A549 (cell line): ENCODE measurements around the gene SEPTIN3. TPM values are rescaled to one million over a fixed set of nuclear protein-coding genes. Genes with fewer than 3 reads are reported as not detected.

Source experiments
- ATAC-seq, 2 experiments: fragments of 200-7000 bp in 1 of 2; fragments of >200 bp in 1 of 2; cut with Nextera tagmentation in 1 of 2; cut with Tn5 transposase in 1 of 2; 3 replicates each; pipeline versions ENCODE4 v1.8.0 to v1.9.1; 2018 to 2020; ENCODE audit warnings: mild to moderate bottlenecking in 1 of 2, moderate library complexity in 1 of 2
- CTCF ChIA-PET: fragments of 300-600 bp; sonication (Branson Sonifier 250); formaldehyde crosslinking; extraction: SDS; loops from one replicate; lab custom pipeline; 2021; ENCODE audit warnings: antibody characterized with exemption, inconsistent platforms; lab: Yijun Ruan, JAX
- POLR2A ChIA-PET: fragments of 350-600 bp; formaldehyde crosslinking; extraction: SDS; loops from one replicate; lab custom pipeline; 2021; ENCODE audit warnings: antibody characterized with exemption, inconsistent platforms; lab: Yijun Ruan, JAX
- DNase-seq, 2 experiments: peaks; one replicate each; pipeline versions ENCODE4 v3.0.0 to v3.0.0-alpha.2; 2011 to 2016; ENCODE audit warnings: low read depth in 1 of 2, low spot score in 1 of 2
- FAIRE-seq: peaks from 2 replicates; lab custom pipeline; 2011; peaks lifted over from hg19 to GRCh38; lab: Jason Lieb, UNC
- H3K27ac ChIP-seq, 2 experiments: fragments of >200 bp; sonication (Bioruptor Twin); formaldehyde crosslinking; 3 replicates each; pipeline ENCODE4 v1.5.1; 2016 to 2017
- H3K4me1 ChIP-seq: fragments of >200 bp; sonication (Bioruptor Twin); formaldehyde crosslinking; 3 replicates; pipeline ENCODE4 v1.6.1; 2016
- H3K4me2 ChIP-seq: fragments of >200 bp; sonication (Bioruptor Twin); formaldehyde crosslinking; 3 replicates; pipeline ENCODE4 v1.6.1; 2016
- H3K4me3 ChIP-seq: fragments of >200 bp; sonication (Bioruptor Twin); formaldehyde crosslinking; 3 replicates; pipeline ENCODE4 v1.5.1; 2016
- H3K9me3 ChIP-seq: fragments of >200 bp; sonication (Bioruptor Twin); formaldehyde crosslinking; 3 replicates; pipeline ENCODE4 v1.6.1; 2016
- CBX2 ChIP-seq: fragments of 200-600 bp; sonication (generic); IDR thresholded peaks from 2 replicates; pipeline ENCODE4 v1.6.1; 2016; ENCODE audit warnings: low read depth, mild to moderate bottlenecking, borderline replicate concordance
- CBX8 ChIP-seq: fragments of 200-600 bp; sonication (generic); IDR thresholded peaks from 2 replicates; pipeline ENCODE4 v1.6.1; 2016
- CHD2 ChIP-seq: fragments of 150-350 bp; IDR thresholded peaks from 2 replicates; pipeline ENCODE4 v1.6.1; 2014; ENCODE audit warnings: low read length; ENCODE audit not compliant: partially characterized antibody
- CTCF ChIP-seq: fragments of >200 bp; sonication (Bioruptor Twin); formaldehyde crosslinking; IDR thresholded peaks from 3 replicates; pipeline ENCODE4 v1.5.1; 2016
- E2F6 ChIP-seq: IDR thresholded peaks from 2 replicates; pipeline ENCODE4 v1.6.1; 2012; ENCODE audit warnings: low read depth, borderline replicate concordance
- EHF ChIP-seq: fragments of 250-450 bp; sonication (Bioruptor Pico); IDR thresholded peaks from 2 replicates; pipeline ENCODE4 v1.5.0; 2020; ENCODE audit warnings: mild to moderate bottlenecking
- EHMT2 ChIP-seq: fragments of 200-600 bp; sonication (generic); IDR thresholded peaks from 2 replicates; pipeline ENCODE4 v1.6.1; 2016; ENCODE audit warnings: antibody characterized with exemption, low read depth, mild to moderate bottlenecking, moderate library complexity
- EP300 ChIP-seq, 2 experiments: fragments of >200 bp; sonication (Bioruptor Twin); formaldehyde crosslinking; IDR thresholded peaks; 2 replicates in 1 of 2; 3 replicates in 1 of 2; pipeline ENCODE4 v1.6.1; 2016 to 2017
- ESRRA ChIP-seq: fragments of 150-350 bp; IDR thresholded peaks from 2 replicates; pipeline ENCODE4 v1.6.1; 2014; ENCODE audit warnings: mild to moderate bottlenecking, low read length, borderline replicate concordance
- GATA3 ChIP-seq: IDR thresholded peaks from 2 replicates; pipeline ENCODE4 v1.6.1; 2012; ENCODE audit warnings: borderline replicate concordance
- HOXA7 ChIP-seq: fragments of 250-450 bp; sonication (Bioruptor Pico); IDR thresholded peaks from 2 replicates; pipeline ENCODE4 v1.5.0; 2020; ENCODE audit warnings: mild to moderate bottlenecking, moderate library complexity
- JUN ChIP-seq, 2 experiments: fragments of >200 bp; sonication (Bioruptor Twin); formaldehyde crosslinking; IDR thresholded peaks; 2 replicates in 1 of 2; 3 replicates in 1 of 2; pipeline ENCODE4 v1.6.1; 2016 to 2017
- JUNB ChIP-seq: fragments of >200 bp; sonication (Bioruptor Twin); formaldehyde crosslinking; IDR thresholded peaks from 2 replicates; pipeline ENCODE4 v1.6.1; 2016
- KDM5A ChIP-seq: fragments of 200-600 bp; sonication (generic); IDR thresholded peaks from 2 replicates; pipeline ENCODE4 v1.6.1; 2016; ENCODE audit warnings: antibody characterized with exemption, mild to moderate bottlenecking
- POLR2A ChIP-seq: IDR thresholded peaks from 2 replicates; pipeline ENCODE4 v1.6.1; 2012; ENCODE audit warnings: mild to moderate bottlenecking, low read length
- POLR2AphosphoS2 ChIP-seq: conservative IDR thresholded peaks from 2 replicates; pipeline ENCODE4 v1.6.1; 2012; ENCODE audit warnings: low read length, improper control_type of control experiment, inconsistent platforms
- RAD21 ChIP-seq, 2 experiments: fragments of >200 bp in 1 of 2; sonication (Bioruptor Twin) in 1 of 2; formaldehyde crosslinking in 1 of 2; IDR thresholded peaks in 1 of 2; conservative IDR thresholded peaks in 1 of 2; 2 replicates in 1 of 2; 3 replicates in 1 of 2; pipeline ENCODE4 v1.6.1; 2012 to 2018; ENCODE audit warnings: inconsistent platforms in 1 of 2
- RARB ChIP-seq: fragments of 250-450 bp; sonication (Bioruptor Pico); IDR thresholded peaks from 2 replicates; pipeline ENCODE4 v1.8.0; 2021; ENCODE audit warnings: mild to moderate bottlenecking, moderate library complexity
- REST ChIP-seq: fragments of 200-600 bp; sonication (generic); IDR thresholded peaks from 2 replicates; pipeline ENCODE4 v1.6.1; 2016; ENCODE audit warnings: antibody characterized with exemption, mild to moderate bottlenecking, moderate library complexity
- RFX5 ChIP-seq: fragments of 450-650 bp; IDR thresholded peaks from 2 replicates; pipeline ENCODE4 v1.7.1; 2014; ENCODE audit warnings: antibody characterized with exemption, mild to moderate bottlenecking, moderate library complexity
- SREBF2 ChIP-seq: fragments of 450-650 bp; IDR thresholded peaks from 2 replicates; pipeline ENCODE4 v1.6.1; 2014; ENCODE audit warnings: mild to moderate bottlenecking, moderate library complexity
- TFCP2L1 ChIP-seq: fragments of 250-450 bp; sonication (Bioruptor Pico); IDR thresholded peaks from 2 replicates; pipeline ENCODE4 v1.5.0; 2021; ENCODE audit warnings: mild to moderate bottlenecking
- TP53 ChIP-seq: fragments of 250-450 bp; sonication (Bioruptor Pico); IDR thresholded peaks from 2 replicates; pipeline ENCODE4 v1.5.0; 2021; ENCODE audit warnings: mild to moderate bottlenecking, moderate library complexity
- ZC3H11A ChIP-seq: fragments of 450-650 bp; IDR thresholded peaks from 2 replicates; pipeline ENCODE4 v1.6.1; 2014; ENCODE audit warnings: antibody characterized with exemption, mild to moderate bottlenecking
- ZFP36 ChIP-seq: fragments of 450-650 bp; IDR thresholded peaks from 2 replicates; pipeline ENCODE4 v1.6.1; 2014; ENCODE audit warnings: borderline replicate concordance; ENCODE audit not compliant: partially characterized antibody
- ZNF302 ChIP-seq: fragments of 250-450 bp; sonication (Bioruptor Pico); IDR thresholded peaks from 2 replicates; pipeline ENCODE4 v1.9.0; 2021; ENCODE audit warnings: inconsistent platforms, mild to moderate bottlenecking, moderate library complexity
- ZSCAN20 ChIP-seq: fragments of 250-450 bp; sonication (Bioruptor Pico); IDR thresholded peaks from 2 replicates; pipeline ENCODE4 v1.8.0; 2022; ENCODE audit warnings: mild to moderate bottlenecking, moderate library complexity
- WGBS: methylation state at CpG from one replicate; pipeline ENCODE4 v1.1.6; 2017; ENCODE audit errors: missing lambda C conversion rate; 5-methylcytosine and 5-hydroxymethylcytosine counted together
- polyA plus RNA-seq, 4 experiments: library from polyadenylated mRNA; depleted of rRNA in 3 of 4; stranded (reverse); fragments of >200 nt; fragmentation: RNase III in 1 of 4; extraction: RNeasy Plus Mini Kit Qiagen cat#74134 plus additional on column Dnase treatment in 1 of 4; gene quantifications; 2 replicates in 3 of 4; 3 replicates in 1 of 4; pipeline ENCODE4 v1.2.3, GENCODE V29; 2011 to 2017

Gene SEPTIN3
- polyA plus RNA-seq, 2 of the 4 experiments (the other 2 are of a cell fraction): 1.1 to 1.3 TPM

GRCh38 chr22:41976070-41976901, 7.0 kb downstream of the SEPTIN3 start:
- Histone ChIP-seq H3K27ac (peak overlapping the region; percentile 66 to 84), H3K9me3 (no peaks in the 10 kb centered on the region), H3K4me1 (no peaks in the 10 kb centered on the region), H3K4me3 (peak overlapping the region; percentile 58), H3K4me2 (peak overlapping the region; percentile 97)
- TF ChIP-seq EHMT2: no peak
- TF ChIP-seq RARB (CRISPR knock-in tag): no peak
- no peak for TF ChIP-seq POLR2A
- no peak for TF ChIP-seq CBX8
- no peak for TF ChIP-seq ZNF302 (CRISPR knock-in tag)
- CTCF ChIA-PET: interaction anchor here (1.6 kb wide), 1 partner anchor 9 kb away, joined by 4 read pairs; no protein-coding TSS in a partner anchor
- ATAC-seq: peak; percentile 39 to 41; a peak in 5 of 6 replicates
- FAIRE-seq: no peak
- 15% methylated on average over 6 of the region's 72 CpGs for WGBS
- no peak for DNase-seq
- POLR2A ChIA-PET: no interaction called here

- TF ChIP-seq CBX2: no peak
- no peak for TF ChIP-seq ESRRA
- TF ChIP-seq RFX5: no peak
- TF ChIP-seq GATA3: no peak
- TF ChIP-seq CHD2: no peak
- no peak for TF ChIP-seq POLR2AphosphoS2
- no peak for TF ChIP-seq EHF
- no peak for TF ChIP-seq SREBF2
- TF ChIP-seq TFCP2L1 (CRISPR knock-in tag): no peak
- TF ChIP-seq ZC3H11A: no peak
- no peak for TF ChIP-seq KDM5A
- TF ChIP-seq ZFP36: no peak
- no peak for TF ChIP-seq TP53 (CRISPR knock-in tag)
- TF ChIP-seq REST: no peak
- FAIRE-seq (no peak), DNase-seq (no peak), ATAC-seq (peak; percentile 32 to 41; a peak in 5 of 6 replicates)
- Histone ChIP-seq H3K4me1 (no peaks in the 10 kb centered on the region), H3K4me3 (peak overlapping the region; percentile 58), H3K9me3 (no peaks in the 10 kb centered on the region), H3K27ac (peak overlapping the region; percentile 66 to 84; a peak in 5 of 6 replicates), H3K4me2 (peak overlapping the region; percentile 97)
- ChIA-PET POLR2A (no interaction called here), CTCF (interaction anchor here (0.6 to 1.0 kb wide), 2 partner anchors 13 to 16 kb away, joined by 4 read pairs; no protein-coding TSS in a partner anchor)
- WGBS: 32% methylated on average over 4 of the region's 46 CpGs
Measured at GRCh38 chr22:41976961-41977566, 7.8 kb downstream of the SEPTIN3 start.

GRCh38 chr22:41978732-41979131, 9.5 kb downstream of the SEPTIN3 start:
- TF ChIP-seq CTCF: no peak
- TF ChIP-seq E2F6: no peak
- TF ChIP-seq EHMT2: no peak
- TF ChIP-seq ZSCAN20 (CRISPR knock-in tag): no peak
- no peak for TF ChIP-seq RAD21 (conservative IDR thresholded peaks at IDR 0.05 in 1 of 2, IDR thresholded peaks at IDR 0.05 in 1 of 2)
- no peak for TF ChIP-seq JUN (IDR thresholded peaks at IDR 0.05)
- TF ChIP-seq JUNB: no peak
- TF ChIP-seq ZFP36: no peak
- no peak for TF ChIP-seq EP300 (IDR thresholded peaks at IDR 0.05)
- no peak for TF ChIP-seq RFX5
- TF ChIP-seq HOXA7 (CRISPR knock-in tag): no peak
- ChIA-PET POLR2A (no interaction called here), CTCF (no interaction called here)
- Histone ChIP-seq H3K4me2 (no peak overlapping the region), H3K9me3 (no peaks in the 10 kb centered on the region), H3K4me1 (no peaks in the 10 kb centered on the region), H3K4me3 (no peak overlapping the region), H3K27ac (no peak overlapping the region)
- WGBS: 100% methylated on average over 1 of the region's 1 CpG
- DNase-seq (no peak), FAIRE-seq (no peak), ATAC-seq (no peak)
